GM21619 (cell line): ENCODE measurements around the gene DOHH.

Source experiments
- ATAC-seq: cut with Tn5 transposase; IDR thresholded peaks from one replicate; pipeline ENCODE4 v1.9.1; 2021; ENCODE audit not compliant: unreplicated experiment

The DOHH gene

GRCh38 chr19:3505598-3506383, 5.3 kb upstream of the DOHH start, which contains the start of gene FZR1:
Gene FZR1 (plus strand): TSS chr19:3506311. CDS start chr19:3522990, 16,679 bp downstream.
- ATAC-seq = peak; percentile 73

DNA sequence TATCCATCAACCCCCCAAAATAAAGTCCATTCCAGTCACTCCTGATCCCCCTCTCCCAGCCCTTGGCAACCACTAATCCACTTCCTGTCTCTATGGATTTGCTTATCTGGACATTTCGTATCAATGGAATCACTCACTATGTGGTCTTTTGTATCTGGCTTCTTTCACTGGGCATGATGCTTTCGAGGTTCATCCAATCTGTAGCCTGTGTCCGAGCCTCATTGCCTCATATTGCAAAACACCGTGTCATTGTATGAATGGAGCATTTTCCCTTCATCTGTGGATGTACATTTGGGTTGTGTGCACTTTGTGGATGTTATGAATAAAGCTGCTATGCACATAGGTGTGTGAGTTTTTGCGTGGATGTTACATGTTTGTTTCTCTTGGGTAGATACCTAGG, 4.3 kb upstream of the DOHH start:
- no peak for ATAC-seq

DNA sequence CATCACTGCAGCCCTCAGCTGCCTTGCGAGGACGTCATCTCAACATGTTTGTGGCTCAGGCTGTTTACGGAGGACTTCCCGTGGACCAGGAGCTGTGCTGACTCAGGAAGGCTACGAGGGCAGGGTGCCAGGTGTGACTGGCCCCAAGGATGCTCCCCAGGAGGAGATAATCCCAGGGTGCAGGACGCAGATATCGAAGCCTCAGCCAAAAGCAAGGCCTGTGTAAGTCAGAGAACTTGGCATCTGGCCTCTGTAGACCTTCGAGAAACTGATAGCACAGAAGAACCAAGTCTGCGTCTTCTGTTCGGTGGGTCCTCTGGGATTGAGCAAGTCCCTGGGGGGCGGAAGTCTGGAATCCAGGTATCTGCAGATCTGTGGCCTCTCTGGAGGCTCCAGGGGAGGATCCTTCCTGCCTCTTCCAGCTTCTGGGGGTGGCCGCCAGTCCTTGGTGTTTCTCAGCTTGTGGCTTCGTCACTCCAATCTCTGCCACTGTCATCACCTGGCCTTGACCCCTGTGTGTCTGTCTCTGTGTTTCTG, 2.6 kb upstream of the DOHH start:
- ATAC-seq = no peak

DNA sequence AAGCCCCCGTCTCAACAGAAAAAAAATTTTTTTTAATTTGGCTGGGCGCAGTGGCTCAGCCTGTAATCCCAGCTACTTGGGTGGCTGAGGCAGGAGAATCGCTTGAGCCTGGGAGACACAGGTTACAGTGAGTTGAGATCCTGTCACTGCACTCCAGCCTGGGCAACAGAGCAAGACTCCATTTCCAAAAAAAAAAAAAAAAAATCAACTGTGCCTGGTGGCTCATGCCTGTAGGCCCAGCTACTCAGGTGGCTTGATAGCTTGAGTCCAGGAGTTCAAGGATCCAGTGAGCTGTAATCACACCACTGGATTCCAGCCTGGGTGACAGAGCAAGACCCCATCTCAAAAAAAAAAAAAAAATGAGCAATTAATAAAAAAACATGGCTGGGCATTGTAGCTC, 1.3 kb upstream of the DOHH start:
- no peak for ATAC-seq

DNA sequence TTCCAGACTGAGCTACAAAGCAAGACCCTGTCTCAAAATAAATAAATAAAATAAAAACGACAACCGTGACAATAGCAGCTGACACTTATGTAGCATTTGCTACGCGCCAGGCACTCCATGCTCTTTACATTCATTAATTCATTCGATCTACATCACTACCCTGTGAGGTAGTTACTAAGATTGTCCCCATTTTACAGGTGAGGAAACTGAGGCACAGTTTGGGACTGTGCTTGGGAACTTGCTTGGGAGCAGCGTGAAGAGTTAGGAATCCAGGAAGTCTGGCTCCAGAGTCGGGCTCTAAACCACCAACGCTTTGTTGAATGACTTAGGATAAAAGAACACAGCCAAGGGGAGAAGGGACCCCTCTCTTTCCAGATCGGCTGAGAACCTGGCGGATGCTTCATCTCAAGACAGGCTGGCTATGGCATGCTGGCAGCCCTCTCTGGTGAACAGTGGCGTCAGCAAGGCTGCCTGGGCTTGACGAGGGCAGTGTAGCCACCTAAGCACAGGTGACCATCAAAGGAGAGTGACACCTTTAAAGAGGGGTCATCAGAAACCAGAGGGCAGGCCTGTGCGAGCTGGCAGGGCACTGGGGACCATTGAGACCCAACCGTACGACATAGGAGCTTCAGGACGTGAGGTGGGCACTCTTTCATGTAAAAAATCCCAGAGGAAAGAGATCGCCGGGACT, 591 bp downstream of the DOHH start:
- ATAC-seq = no peak

DNA sequence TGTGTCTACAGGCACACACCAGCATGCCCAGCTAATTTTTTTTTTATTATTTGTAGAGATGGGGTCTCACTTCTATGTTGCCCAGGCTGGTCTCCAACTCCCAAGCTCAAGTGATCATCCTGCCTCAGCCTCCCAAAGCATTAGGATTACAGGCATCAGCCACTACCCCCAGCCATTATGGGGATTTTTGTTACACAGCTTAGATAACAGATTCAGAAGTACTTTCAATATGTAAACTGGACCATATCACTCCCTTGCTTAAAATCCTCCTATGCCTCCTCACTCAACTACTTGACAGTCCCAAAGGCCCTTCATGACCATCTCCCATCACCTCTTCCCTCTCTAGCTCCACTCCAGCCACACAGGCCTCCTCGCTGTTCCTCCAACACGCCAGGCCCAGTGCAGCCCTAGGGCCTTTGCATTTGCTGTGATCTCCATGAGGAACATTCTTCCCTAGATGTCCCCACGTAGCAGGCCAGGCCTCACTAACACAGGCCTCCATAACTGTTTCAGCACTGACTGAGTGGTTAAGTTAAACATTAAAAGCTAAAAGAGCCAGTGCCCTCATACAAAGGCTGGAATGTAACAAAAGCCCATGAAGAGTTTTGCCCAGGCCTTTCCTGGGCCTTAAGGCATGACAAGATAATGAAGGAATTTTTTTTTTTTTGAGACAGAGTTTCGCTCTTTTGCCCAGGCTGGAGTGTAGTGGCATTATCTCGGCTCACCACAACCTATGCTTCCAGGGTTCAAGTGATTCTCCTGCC, 2.5 kb downstream of the DOHH start:
- no peak for ATAC-seq

DNA sequence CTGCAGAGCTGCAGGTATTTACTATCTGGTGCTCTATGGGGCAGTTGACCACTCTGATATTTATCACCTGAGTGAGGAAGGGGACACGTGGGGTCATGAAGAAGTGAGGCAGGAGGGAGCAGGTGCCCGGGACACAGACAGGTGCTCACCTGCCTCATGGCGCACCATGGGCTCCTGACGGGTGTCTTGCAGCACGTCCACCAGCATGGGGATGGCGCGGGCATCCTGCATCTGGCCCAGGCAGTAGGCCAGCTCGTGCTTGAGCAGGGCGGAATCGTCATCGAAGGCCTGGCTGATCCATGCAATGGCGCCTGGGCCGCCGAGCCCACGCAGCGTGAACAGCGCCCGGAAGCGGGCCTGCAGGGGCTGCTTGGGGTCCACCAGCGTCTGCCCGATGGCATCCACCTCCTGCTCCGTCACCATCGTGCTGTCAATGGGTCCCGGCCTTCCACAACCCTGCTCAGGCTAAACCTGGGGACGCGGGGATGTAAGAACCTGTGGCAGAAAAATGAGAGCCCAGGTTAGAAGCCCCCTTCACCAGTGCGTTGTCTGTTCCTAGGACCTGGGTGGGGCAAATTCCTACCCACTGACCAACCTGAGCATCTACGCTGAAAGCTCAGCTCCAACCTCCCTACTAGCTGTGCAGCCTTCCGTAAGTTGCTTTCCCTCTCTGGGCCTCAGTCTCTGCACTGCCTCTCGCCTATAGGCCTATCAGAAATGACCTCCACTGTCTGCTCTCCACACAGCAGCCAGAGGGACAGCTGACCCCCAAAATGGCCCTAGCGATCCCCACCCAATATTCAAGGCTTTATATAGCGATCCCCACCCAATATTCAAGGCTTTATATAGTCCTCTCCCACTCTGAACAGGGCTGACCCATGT, 3.8 kb downstream of the DOHH start:
- no peak for ATAC-seq

DNA sequence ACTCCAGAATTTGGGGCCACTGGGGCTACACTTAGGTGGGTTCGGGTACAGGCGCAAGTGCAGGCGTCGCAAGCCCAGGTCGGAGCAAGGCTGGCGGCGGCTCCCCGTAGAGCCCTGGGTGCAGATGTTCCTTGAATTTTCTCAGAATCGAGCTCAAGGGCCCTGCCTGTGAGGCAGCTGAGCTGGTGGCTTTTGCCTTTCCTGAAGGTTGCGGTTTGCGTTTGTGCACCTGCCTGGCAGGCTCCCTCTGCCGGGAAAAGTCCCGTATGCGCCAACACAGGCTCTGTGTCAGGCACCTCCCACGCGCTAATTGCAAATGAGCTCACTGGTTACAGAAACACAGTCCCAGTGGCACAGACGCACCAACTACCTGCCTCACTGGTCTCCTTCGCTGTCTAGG, 5.9 kb downstream of the DOHH start:
- no peak for ATAC-seq

- no peak for ATAC-seq
These were observed 6.4 kb downstream of the DOHH start for GRCh38 chr19:3494051-3494450.

DNA sequence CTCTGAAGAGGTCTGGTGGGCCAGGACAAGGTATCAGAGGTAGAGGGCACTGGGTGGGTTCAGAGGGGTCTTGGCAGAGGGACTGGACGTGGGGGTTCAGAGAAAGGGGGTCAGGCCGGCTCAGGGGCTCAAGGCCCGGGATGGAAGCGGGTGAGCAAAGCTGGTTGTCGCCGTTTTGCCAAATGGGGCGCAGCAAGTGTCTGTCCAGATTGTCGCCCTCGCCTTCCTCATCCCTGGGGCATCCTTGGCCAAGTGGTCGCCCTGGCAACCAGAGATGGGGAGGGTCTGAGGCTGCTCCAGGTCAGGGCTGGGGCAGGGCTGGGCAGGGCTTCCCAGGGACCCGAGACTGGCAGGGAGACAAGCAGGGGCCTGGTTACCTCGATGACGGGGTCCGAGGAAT, 6.8 kb downstream of the DOHH start:
- ATAC-seq = no peak

- no peak for ATAC-seq
These were observed 7.6 kb downstream of the DOHH start for GRCh38 chr19:3492919-3493318.

DNA sequence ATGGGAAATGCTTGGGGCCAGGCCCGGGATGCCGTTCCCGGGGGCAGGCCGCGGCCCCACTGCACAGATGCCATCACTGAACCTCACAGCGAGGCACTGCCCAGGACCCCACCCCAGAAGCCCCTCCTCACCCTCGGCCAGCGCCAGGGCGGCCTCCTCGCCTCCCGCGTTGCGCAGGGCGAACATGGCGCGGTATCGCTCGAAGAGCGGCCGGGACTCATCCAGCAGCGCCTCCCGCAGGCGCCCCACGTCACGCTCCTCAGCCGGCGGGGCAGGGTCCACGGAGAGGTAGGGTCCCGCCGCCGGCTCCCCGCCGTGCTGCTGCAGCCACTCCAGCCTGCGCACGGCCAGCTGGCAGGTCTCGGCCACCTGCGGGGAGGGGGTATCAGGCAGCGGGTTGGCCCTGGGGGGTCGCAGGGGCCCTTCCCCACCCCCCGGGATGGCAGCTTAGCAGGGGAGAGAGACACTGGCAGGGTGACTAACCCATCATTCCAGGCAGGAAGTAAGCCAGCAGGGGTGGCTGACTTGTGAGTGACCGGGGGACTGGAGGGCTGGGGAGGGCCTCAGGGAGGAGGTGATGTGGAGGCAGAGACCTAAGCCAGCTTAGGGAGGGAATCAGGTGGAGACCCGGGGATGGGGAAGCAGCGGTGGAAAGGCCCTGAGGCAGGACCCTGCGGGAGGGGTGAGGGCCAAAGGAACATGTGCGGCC, 8.2 kb downstream of the DOHH start:
- no peak for ATAC-seq

DNA sequence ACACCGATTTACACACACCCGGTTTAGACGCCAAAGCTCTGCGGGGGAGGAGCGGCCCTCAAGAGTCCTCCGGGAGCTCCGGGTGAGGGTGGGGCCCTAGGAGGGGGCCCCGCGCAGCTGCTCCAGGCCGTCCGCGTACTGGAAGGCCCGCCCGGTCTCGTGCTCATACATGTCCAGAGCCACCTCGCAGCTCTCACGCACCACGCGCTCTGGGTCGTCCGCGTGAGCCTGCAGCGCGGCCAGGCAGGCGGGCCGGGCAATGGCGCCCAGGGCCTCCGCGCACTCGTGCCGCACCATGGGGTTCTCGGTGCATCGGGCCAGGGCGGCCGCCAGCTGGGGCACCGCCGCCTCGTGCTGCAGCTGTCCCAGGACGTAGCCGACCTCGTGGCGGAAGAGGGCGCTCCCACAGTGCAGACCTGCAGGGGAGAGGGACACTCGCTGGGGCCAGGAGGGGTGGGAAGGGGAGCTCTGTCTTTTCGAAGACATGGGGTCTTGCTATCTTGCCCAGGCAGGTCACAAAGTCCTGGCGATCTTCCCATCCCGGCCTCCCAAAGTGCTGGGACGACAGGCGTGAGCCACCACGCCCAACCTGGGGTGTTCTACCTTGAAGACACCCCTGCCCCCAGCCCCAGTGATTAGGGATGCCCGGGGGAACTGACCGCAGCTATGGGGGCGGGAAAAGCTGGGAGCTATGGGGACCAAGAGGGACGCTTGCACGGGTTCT, 8.9 kb downstream of the DOHH start:
- ATAC-seq = no peak

DNA sequence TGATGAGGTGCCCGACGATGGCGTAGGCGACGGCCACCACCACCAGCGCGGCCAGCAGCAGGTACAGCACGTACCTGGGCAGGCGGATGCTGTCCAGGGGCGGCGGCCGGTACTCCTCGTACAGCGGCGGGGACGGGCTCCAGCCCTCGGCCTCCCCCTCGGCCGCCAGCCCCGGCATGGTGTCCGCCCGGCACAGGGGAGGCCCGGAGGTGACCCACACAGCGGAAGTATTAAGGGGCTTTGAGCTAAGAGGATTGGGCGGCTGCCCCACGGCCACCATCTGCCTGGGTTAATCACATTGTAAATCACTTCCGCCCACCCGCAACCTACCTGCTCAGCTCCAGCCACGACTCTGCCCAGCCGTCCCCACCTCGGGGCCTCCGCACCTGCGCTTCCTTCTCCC, 17.2 kb downstream of the DOHH start, which contains the start of gene SMIM44:
Gene SMIM44 (minus strand): TSS at position 216 of the 403 bp plus-strand sequence. CDS start 38 bp downstream, at position 178.
- ATAC-seq = no peak

- no peak for ATAC-seq
These were observed 17.8 kb downstream of the DOHH start for GRCh38 chr19:3482507-3483225.

DNA sequence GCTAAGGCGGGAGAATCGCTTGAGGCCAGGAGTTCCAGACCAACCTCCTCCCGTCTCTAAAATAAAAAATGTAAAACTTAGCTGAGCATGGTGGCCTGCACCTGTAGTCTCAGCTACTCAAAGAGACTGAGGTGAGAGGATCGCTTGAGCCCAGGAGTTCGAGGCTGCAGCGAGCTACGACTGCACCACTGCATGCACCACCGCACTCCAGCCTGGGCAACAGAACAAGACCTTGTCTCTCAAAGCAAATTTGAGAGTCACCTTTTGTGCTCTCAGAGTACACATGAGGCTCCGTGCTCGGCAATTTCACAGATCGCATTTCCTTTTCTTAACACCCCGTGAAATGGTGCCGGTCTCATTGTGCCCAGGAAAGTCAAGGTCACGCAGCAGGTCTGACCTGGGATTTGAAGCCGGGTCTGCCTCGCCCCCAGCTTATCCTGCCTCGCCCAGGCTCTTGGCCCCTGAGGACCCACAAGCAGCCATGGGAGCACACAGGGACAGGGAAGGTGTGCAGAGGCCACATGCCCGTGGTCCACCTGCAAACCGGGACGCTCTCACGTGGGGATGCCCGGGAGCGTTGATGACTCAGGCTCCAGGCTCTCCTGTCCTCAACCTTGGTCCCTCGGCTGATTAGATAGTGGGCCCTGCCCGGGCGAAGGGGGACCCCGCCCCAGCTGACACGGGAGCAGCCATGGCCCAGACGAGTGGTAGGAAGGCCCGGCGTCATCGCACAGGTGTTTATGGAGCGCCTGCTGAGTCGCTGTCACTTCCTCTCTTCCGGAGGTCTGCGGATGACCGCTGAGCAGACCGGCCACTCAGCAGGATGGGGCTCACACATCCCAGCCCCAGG, 19.0 kb downstream of the DOHH start:
- no peak for ATAC-seq

DNA sequence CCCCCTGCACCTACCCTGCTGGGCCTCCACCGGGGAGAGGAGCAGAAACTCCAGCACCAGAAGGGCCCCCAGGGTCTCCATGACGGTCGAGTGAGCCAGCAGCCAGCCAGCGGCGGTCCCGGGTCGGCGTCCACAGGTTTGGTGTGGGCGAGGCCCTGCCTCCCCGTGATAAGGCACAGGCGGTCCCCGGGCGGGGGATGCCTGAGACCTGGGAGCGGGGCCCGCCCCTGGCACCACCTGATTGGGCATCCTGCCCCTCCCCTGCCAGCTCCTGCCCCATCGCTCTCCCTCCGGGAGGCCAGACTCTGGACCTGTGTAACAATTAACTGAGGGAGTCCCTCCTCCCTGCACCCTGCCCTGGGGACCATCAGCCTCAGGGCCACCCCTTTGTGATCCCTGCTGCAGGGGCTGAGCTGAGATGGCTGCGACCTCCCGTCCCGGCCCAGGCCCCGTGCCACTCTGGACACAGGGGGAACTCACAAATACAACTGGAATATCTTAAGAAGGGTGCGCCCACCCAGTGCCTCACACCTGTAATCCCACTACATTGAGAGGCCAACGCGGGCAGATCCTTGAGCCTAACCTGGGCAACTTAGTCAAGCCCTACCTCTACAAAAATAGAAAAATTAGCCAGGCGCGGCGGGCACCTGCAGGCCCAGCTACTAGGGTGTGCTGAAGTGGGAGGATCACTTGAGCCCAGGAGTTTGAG, 19.9 kb downstream of the DOHH start, which contains the start of gene SMIM24:
Gene SMIM24 (minus strand): TSS at position 143 of the 709 bp plus-strand sequence. CDS start 62 bp downstream, at position 81.
- ATAC-seq = no peak
